ENCODE measurements around the gene ZMYND11.

GRCh38 chr10:142371-142770, 7.1 kb downstream of the ZMYND11 start:
- TF ChIP-seq, protein P1, sequence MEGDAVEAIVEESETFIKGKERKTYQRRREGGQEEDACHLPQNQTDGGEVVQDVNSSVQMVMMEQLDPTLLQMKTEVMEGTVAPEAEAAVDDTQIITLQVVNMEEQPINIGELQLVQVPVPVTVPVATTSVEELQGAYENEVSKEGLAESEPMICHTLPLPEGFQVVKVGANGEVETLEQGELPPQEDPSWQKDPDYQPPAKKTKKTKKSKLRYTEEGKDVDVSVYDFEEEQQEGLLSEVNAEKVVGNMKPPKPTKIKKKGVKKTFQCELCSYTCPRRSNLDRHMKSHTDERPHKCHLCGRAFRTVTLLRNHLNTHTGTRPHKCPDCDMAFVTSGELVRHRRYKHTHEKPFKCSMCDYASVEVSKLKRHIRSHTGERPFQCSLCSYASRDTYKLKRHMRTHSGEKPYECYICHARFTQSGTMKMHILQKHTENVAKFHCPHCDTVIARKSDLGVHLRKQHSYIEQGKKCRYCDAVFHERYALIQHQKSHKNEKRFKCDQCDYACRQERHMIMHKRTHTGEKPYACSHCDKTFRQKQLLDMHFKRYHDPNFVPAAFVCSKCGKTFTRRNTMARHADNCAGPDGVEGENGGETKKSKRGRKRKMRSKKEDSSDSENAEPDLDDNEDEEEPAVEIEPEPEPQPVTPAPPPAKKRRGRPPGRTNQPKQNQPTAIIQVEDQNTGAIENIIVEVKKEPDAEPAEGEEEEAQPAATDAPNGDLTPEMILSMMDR (IDR thresholded peaks at IDR 0.05): no peak
- TF ChIP-seq POLR2A (IDR thresholded peaks at IDR 0.05) (no peak), EP300 (IDR thresholded peaks at IDR 0.05) (no peak)

All from stomach (tissue), 4 donors.